Activated CD4-positive, alpha-beta T cell treated with anti-CD3 and anti-CD28 coated beads for 36 hours (primary cell): ENCODE measurements around the gene TRIP12. TPM values are rescaled to one million over a fixed set of nuclear protein-coding genes. Genes with fewer than 3 reads are reported as not detected.
"Not testable (repeated sequence)": the region's sequence is repeated elsewhere in the genome, so short reads cannot be mapped to it uniquely, and the experiment has no call there.

Experiments
- ATAC-seq: fragments of 200-7000 bp; cut with Tn5 transposase; one replicate; pipeline ENCODE4 v1.10.0; 2021; ENCODE audit warnings: mild to moderate bottlenecking, moderate library complexity
- CTCF ChIA-PET: fragments of 350-600 bp; sonication (Branson Sonifier 250); formaldehyde crosslinking; loops from one replicate; lab custom pipeline; 2021; ENCODE audit warnings: antibody characterized with exemption; lab: Charles Lee
- POLR2A ChIA-PET: fragments of 350-600 bp; sonication (Branson Sonifier 250); formaldehyde crosslinking; loops from one replicate; lab custom pipeline; 2021; ENCODE audit warnings: antibody characterized with exemption, inconsistent platforms; lab: Charles Lee
- DNase-seq: peaks from one replicate; pipeline ENCODE4 v3.0.0-alpha.2; 2020
- H3K27ac Mint-ChIP-seq: one replicate; pipeline ENCODE4 v1.8.0; 2021; ENCODE audit warnings: mixed read lengths
- H3K27me3 Mint-ChIP-seq: one replicate; pipeline ENCODE4 v1.8.0; 2021; ENCODE audit warnings: mixed read lengths
- H3K36me3 Mint-ChIP-seq: one replicate; pipeline ENCODE4 v1.8.0; 2021; ENCODE audit warnings: low read depth, mixed read lengths
- H3K4me1 Mint-ChIP-seq: one replicate; pipeline ENCODE4 v1.8.0; 2021; ENCODE audit warnings: mixed read lengths
- H3K4me3 Mint-ChIP-seq: one replicate; pipeline ENCODE4 v1.8.0; 2021; ENCODE audit warnings: mild to moderate bottlenecking, moderate library complexity, mixed read lengths
- H3K9me3 Mint-ChIP-seq: one replicate; pipeline ENCODE4 v1.8.0; 2021; ENCODE audit warnings: low read depth, mixed read lengths
- intact Hi-C, 2 experiments: fragments of 100-400 bp; cut with DNase I in 1 of 2; cut with micrococcal nuclease in 1 of 2; formaldehyde crosslinking; loops; one replicate each; pipeline versions ENCODE4 v1.14.2 to v1.15.1; 2022 to 2024; cut with DNase I, micrococcal nuclease
- total RNA-seq, 2 experiments: library from RNA; stranded (reverse); gene quantifications; one replicate each; pipeline ENCODE4 v1.2.3, GENCODE V29; 2021

TRIP12 gene
- total RNA-seq, 2 experiments from 2014 or later, result 231 to 382 TPM

GRCh38 chr2:229943171-229943570 is 21.4 kb upstream of the TRIP12 start:
- Mint-ChIP-seq H3K4me1 (peaks cover 10% of the 10 kb centered on the region), H3K36me3 (no peaks in the 10 kb centered on the region), H3K27ac (no peak overlapping the region), H3K27me3 (no peaks in the 10 kb centered on the region), H3K9me3 (no peaks in the 10 kb centered on the region), H3K4me3 (no peak overlapping the region)
- no peak for DNase-seq
- ChIA-PET POLR2A (no interaction called here), CTCF (no interaction called here)
- intact Hi-C loops, result no loop called here
- ATAC-seq, result no peak

GRCh38 chr2:229942671-229943070 is 20.9 kb upstream of the TRIP12 start:
- ChIA-PET POLR2A (no interaction called here), CTCF (interaction anchor here (0.6 kb wide), 1 partner anchor 81 kb away, joined by 3 read pairs; no protein-coding TSS in a partner anchor)
- Mint-ChIP-seq H3K36me3 (no peaks in the 10 kb centered on the region), H3K4me3 (no peak overlapping the region), H3K27me3 (no peaks in the 10 kb centered on the region), H3K4me1 (peaks cover 8% of the 10 kb centered on the region), H3K27ac (no peak overlapping the region), H3K9me3 (no peaks in the 10 kb centered on the region)
- intact Hi-C loops, result no loop called here
- DNase-seq (no peak), ATAC-seq (no peak)

GRCh38 chr2:229937537-229937936 is 15.7 kb upstream of the TRIP12 start:
- no peak for DNase-seq
- H3K4me3 Mint-ChIP-seq, result no peak overlapping the region
- H3K27me3 Mint-ChIP-seq, result no peaks in the 10 kb centered on the region
- peaks cover 4% of the 10 kb centered on the region for H3K36me3 Mint-ChIP-seq
- no peaks in the 10 kb centered on the region for H3K9me3 Mint-ChIP-seq
- H3K27ac Mint-ChIP-seq, result no peak overlapping the region
- ChIA-PET CTCF (no interaction called here), POLR2A (no interaction called here)
- no peak for ATAC-seq
- no peaks in the 10 kb centered on the region for H3K4me1 Mint-ChIP-seq
- intact Hi-C loops, result no loop called here

GRCh38 chr2:229931241-229931640 is 9.4 kb upstream of the TRIP12 start:
- H3K4me3 Mint-ChIP-seq, result no peak overlapping the region
- H3K4me1 Mint-ChIP-seq, result peaks cover 12% of the 10 kb centered on the region
- H3K27ac Mint-ChIP-seq, result no peak overlapping the region
- no peak for ATAC-seq
- peaks cover 4% of the 10 kb centered on the region for H3K36me3 Mint-ChIP-seq
- ChIA-PET CTCF (interaction anchor here (0.5 kb wide), 1 partner anchor 77 kb away, joined by 3 read pairs; no protein-coding TSS in a partner anchor), POLR2A (no interaction called here)
- no peaks in the 10 kb centered on the region for H3K9me3 Mint-ChIP-seq
- H3K27me3 Mint-ChIP-seq, result no peaks in the 10 kb centered on the region
- DNase-seq, result no peak
- intact Hi-C loops, result no loop called here

- no peak overlapping the region for H3K27ac Mint-ChIP-seq
- H3K4me3 Mint-ChIP-seq, result no peak overlapping the region
- no peak for ATAC-seq
- ChIA-PET CTCF (interaction anchor here (0.5 to 0.6 kb wide), 2 partner anchors 78 to 281 kb away, joined by 3 read pairs; no protein-coding TSS in a partner anchor), POLR2A (no interaction called here)
- H3K36me3 Mint-ChIP-seq, result peaks cover 2% of the 10 kb centered on the region
- intact Hi-C loops, result no loop called here
- peaks cover 12% of the 10 kb centered on the region for H3K4me1 Mint-ChIP-seq
- H3K9me3 Mint-ChIP-seq, result no peaks in the 10 kb centered on the region
- no peak for DNase-seq
- H3K27me3 Mint-ChIP-seq, result no peaks in the 10 kb centered on the region
Observed at GRCh38 chr2:229930656-229931055, 8.8 kb upstream of the TRIP12 start.

- CTCF ChIA-PET, result interaction anchor here (1.0 to 2.1 kb wide), 3 partner anchors 17 to 152 kb away, joined by 3 to 7 read pairs (median 3); no protein-coding TSS in a partner anchor
- Mint-ChIP-seq H3K4me1 (peaks cover 20% of the 10 kb centered on the region), H3K4me3 (no peak overlapping the region), H3K27ac (no peak overlapping the region), H3K36me3 (no peaks in the 10 kb centered on the region), H3K9me3 (no peaks in the 10 kb centered on the region), H3K27me3 (no peaks in the 10 kb centered on the region)
- ATAC-seq (no peak), DNase-seq (no peak)
- POLR2A ChIA-PET, result interaction anchor here (0.7 kb wide), 1 partner anchor 11 kb away, joined by 3 read pairs; no protein-coding TSS in a partner anchor
- intact Hi-C loops, result no loop called here
Observed at GRCh38 chr2:229927817-229928321, 6.1 kb upstream of the TRIP12 start.

GRCh38 chr2:229925201-229925600 is 3.4 kb upstream of the TRIP12 start:
- intact Hi-C loops, result no loop called here
- H3K36me3 Mint-ChIP-seq, result peaks cover 8% of the 10 kb centered on the region
- ATAC-seq (no peak), DNase-seq (no peak)
- peaks cover 20% of the 10 kb centered on the region for H3K4me1 Mint-ChIP-seq
- H3K4me3 Mint-ChIP-seq, result no peak overlapping the region
- no peaks in the 10 kb centered on the region for H3K9me3 Mint-ChIP-seq
- POLR2A ChIA-PET, result interaction anchor here (0.7 kb wide), 1 partner anchor 98 kb away, joined by 5 read pairs; no protein-coding TSS in a partner anchor
- no peaks in the 10 kb centered on the region for H3K27me3 Mint-ChIP-seq
- H3K27ac Mint-ChIP-seq, result no peak overlapping the region
- CTCF ChIA-PET, result interaction anchor here (0.6 kb wide), 1 partner anchor 46 kb away, joined by 3 read pairs; no protein-coding TSS in a partner anchor

- CTCF ChIA-PET, H3K27ac Mint-ChIP-seq, POLR2A ChIA-PET: not testable (repeated sequence)
Observed at GRCh38 chr2:229924541-229924940, 2.7 kb upstream of the TRIP12 start.

DNA sequence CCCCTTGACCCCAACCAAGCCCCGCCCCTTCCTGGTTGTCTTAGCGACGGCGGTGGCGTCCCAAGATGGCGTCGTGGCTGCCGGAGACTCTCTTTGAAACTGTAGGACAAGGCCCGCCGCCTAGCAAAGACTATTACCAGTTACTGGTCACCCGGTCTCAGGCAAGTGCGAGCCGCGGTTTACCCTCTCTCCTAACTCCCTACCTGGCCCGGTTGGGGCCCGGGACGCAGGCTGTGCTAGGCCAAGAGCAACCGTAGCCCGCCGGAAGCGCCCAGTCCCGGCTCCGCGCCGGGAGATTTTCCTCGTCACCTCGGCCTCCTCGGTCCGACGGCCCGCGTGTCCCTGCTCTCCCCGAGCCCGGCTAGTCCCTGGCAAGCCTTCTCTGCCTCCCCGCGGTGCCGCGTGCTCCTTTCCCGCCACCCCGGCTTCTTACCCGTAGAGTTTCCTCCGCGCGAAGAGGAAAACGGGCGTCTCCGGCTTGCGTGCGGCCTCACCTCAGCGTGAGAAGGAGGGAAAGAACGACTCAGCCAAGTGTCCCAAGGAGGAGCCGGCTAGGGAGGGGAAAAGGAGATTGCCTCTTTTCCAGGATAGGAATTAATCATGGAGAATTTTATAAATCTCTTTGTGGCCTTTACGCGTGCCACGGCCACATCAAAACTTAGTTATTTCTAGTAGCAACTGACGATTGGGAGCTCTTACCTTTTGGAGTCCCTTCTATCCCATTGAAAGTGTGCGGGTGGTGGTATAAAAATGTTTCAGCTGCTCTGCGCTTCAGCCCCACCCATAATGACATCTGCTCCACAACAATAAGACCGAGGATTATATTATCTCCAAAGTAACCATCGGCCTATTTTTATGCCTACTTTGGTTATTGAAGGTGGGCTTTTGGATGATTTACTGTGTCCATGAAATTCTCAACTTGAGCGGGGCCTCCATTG is 909 bp upstream of the TRIP12 start, which contains the start of gene FBXO36:
Gene FBXO36 (plus strand): TSS at position 55 of the 938 bp plus-strand sequence. CDS start 11 bp downstream, at position 66.
- intact Hi-C loops, result loop anchor here (1.0 to 5.0 kb wide), 9 partner anchors 12 to 1542 kb away; partner anchors contain the start of genes CAB39 (in 1 of the 2), NCL (in 1 of the 2), SLC16A14 (in 1 of the 2) and SP140 (in 1 of the 2)
- peaks cover 36% of the 10 kb centered on the region for H3K4me1 Mint-ChIP-seq
- no peaks in the 10 kb centered on the region for H3K27me3 Mint-ChIP-seq
- H3K36me3 Mint-ChIP-seq, result peaks cover 23% of the 10 kb centered on the region
- CTCF ChIA-PET, result interaction anchor here (0.6 to 1.7 kb wide), 4 partner anchors 12 to 85 kb away, joined by 3 to 14 read pairs (median 4); no protein-coding TSS in a partner anchor
- H3K27ac Mint-ChIP-seq, result peak within 1 kb of the TSS; percentile 99
- POLR2A ChIA-PET, result no interaction called here
- H3K4me3 Mint-ChIP-seq, result peak within 1 kb of the TSS; percentile 100
- H3K9me3 Mint-ChIP-seq, result no peaks in the 10 kb centered on the region
- DNase-seq (peak; percentile 94), ATAC-seq (peak; percentile 74)

More at GRCh38 chr2:229924541-229924940, 2.7 kb upstream of the TRIP12 start:
- intact Hi-C loops, result loop anchor here in 1 of 2 experiments (5.0 kb wide), 3 partner anchors 143 to 688 kb away; partner anchors contain the start of genes SLC16A14 and SP140
- DNase-seq, H3K27me3 Mint-ChIP-seq, H3K4me3 Mint-ChIP-seq, H3K9me3 Mint-ChIP-seq, ATAC-seq: not testable (repeated sequence)
- Mint-ChIP-seq H3K4me1 (peaks cover 26% of the 10 kb centered on the region), H3K36me3 (peaks cover 12% of the 10 kb centered on the region)

DNA sequence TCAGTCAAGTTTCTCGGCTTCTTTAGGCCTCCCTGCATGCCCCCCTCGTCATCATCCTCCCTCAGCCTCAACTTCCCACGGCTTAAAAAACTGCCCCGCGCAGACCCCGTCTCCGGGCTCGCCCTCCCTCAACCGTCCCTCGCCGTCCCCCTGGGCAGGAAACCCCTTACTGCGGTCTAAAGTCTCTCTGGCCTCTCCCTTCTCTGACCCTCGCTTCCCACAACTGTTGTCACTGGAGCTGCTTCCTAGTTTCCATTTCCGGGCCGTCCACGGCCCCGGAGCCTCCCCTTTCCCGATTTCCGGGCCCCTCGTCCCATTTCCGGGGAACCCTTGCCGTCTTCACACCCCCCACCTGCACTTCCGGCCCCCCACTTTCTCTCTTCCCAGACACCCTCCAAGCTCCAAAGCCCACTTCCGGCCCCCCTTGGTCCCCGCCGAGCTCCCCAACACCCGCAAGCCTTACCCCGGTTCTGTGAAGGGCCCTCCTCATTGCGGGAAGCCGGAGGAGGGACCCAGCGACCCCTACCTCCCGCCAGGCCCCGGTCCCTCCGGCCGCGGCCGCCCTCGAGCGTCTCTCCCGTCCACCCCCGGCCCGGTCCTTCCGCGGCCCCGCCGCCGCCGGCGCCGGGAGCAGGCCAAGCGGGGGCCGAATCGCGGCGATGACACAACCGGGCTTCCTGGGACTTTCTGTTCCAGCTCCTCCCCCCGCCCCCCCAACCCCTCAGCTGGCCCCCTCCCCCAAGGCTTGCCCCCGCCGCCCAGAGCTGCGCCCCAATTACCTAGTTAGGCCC is 513 bp downstream of the TRIP12 start:
- H3K9me3 Mint-ChIP-seq, result no peaks in the 10 kb centered on the region
- peaks cover 40% of the 10 kb centered on the region for H3K4me1 Mint-ChIP-seq
- peaks cover 33% of the 10 kb centered on the region for H3K36me3 Mint-ChIP-seq
- no peaks in the 10 kb centered on the region for H3K27me3 Mint-ChIP-seq
- DNase-seq (peak; percentile 80), ATAC-seq (peak; percentile 18)
- peak overlapping the region; percentile 100 for H3K4me3 Mint-ChIP-seq
- intact Hi-C loops, result loop anchor here in 1 of 2 experiments (1.0 to 5.0 kb wide), 4 partner anchors 11 to 691 kb away; partner anchors contain the start of genes SLC16A14 and SP140
- peak overlapping the region; percentile 99 for H3K27ac Mint-ChIP-seq
- POLR2A ChIA-PET, result interaction anchor here (0.6 to 1.3 kb wide), 4 partner anchors 12 to 793 kb away, joined by 3 to 4 read pairs (median 3); partner anchors contain the start of gene SP140L
- CTCF ChIA-PET, result interaction anchor here (0.6 to 1.7 kb wide), 5 partner anchors 10 to 1163 kb away, joined by 3 to 14 read pairs (median 5); partner anchors contain the start of gene SLC16A14
